HG03280 (cell line): Measurements from ENCODE around the gene CNPY3.
A peak's percentile ranks its signal among the peaks of the same experiment; 100 is the strongest.

Experiments used
- ATAC-seq: cut with Tn5 transposase; IDR thresholded peaks from one replicate; pipeline ENCODE4 v1.9.1; 2021; ENCODE audit warnings: mild to moderate bottlenecking, moderate library complexity; ENCODE audit not compliant: unreplicated experiment

CNPY3 gene

DNA sequence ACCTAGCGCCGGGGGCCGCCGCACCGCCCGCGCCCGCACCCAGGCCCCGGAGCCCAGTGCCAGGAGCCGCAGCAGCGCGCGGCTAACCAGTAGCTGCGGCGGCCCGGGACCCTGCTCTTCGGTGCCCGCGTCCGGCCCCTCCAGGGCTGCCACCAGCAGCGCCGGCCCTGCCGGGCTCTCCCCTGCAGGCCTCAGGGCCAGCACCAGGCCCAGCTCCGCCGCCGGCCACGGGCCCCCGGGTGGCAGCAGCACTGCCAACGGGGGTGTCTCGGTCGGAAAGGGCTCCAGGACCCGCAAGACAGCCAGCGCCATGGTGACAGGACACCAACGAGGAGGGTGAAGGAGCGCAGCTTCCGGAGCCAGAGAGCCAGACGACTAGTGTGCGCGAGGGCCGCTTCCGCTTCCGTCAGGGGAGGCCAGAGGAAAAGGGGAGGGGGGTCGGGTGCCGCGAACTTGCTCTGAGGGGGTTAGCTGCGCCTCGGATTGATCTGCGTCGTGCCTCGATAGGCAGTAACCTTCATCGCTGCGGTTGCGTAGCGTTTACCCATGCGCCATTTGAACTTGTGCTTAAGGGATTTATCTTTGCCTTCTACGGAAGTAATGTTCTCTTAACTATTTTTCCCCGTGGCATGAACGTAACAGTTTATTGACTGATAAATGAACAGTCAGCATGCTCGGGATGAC lies 49.7 kb downstream of the CNPY3 start, which contains the start of gene PEX6:
TSS of gene PEX6 (minus strand) at position 343 of the 684 bp plus-strand sequence. CDS start at position 312, 31 bp downstream.
- peak; percentile 92 for ATAC-seq

- ATAC-seq, result no peak
Measured at GRCh38 chr6:42979523-42980177, 50.4 kb downstream of the CNPY3 start.

GRCh38 chr6:42981836-42982235 lies 52.6 kb downstream of the CNPY3 start:
- no peak for ATAC-seq

DNA sequence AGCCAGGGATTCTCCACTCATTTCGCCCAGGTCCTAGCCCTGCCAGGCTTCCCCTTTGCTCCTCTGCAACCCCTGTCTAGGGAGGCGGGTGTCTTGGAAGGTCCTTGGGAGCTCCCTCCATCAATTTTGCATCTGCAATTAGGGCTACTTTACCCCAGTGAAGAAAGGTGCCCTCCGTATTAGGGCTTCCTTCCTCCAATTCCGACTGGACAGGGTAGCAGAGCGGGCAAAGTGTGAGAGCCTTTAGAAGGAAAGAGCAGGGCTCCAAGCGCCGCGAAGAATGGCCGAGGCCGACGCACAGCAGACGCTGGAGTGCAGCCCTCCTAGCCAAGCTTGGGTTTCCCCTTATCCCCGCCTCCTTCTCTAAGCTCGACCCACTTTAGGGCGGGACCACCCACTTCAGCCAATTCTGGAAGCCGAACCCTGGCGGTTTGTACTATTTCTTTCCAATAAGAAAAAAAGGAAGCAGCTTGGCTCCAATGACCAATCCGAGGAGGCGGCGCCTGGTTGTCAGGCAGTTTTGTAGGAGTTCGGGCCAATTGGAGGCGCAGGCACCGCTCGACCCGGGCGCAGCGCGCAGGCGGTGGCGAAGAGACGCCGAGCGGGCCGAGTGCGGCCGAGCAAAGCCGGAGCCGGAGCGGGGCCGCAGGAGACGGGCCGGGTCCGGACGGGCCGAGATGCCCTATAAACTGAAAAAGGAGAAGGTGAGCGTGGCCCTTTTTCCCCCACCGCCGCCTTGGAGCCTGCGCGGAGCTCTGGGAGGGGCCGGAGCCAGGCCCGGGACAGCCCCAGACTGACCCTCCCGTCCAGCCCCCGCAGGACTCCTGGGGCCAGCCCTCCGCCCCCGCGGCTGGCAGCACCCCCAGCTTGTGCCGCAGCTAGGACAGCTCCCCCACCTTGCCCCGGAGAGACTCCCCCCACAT lies 55.0 kb downstream of the CNPY3 start, which contains the start of gene PPP2R5D:
TSS of gene PPP2R5D (plus strand) at position 570 of the 923 bp plus-strand sequence. CDS start at position 678, 108 bp downstream.
- ATAC-seq, result peak; percentile 95

DNA sequence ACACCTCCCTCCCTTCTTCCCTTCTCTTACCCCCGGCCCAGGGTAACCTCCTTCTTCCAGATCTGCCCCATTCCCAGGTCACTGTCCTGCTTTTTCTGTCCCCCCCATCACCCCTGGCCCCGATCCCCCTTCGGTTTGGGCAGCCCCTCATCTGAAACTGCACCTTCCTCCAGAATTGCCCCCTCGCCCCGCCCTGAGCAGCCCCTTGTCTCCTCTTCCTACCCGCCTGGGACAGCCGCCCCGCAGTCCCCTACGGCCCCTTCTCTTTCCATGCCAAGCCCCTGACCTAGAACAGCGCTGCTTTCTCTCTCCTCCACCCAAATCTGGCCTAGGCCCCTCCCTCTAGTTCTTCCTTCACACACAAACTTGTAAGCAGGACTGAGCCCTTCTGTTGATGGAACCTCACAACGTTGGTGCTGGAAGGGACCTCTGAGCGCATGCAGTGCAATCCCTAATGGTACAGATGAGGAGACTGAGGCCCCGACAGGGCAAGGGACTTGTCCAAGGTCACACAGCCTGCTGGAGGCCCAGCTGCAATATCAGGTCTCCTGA lies 55.7 kb downstream of the CNPY3 start:
- ATAC-seq, result no peak

DNA sequence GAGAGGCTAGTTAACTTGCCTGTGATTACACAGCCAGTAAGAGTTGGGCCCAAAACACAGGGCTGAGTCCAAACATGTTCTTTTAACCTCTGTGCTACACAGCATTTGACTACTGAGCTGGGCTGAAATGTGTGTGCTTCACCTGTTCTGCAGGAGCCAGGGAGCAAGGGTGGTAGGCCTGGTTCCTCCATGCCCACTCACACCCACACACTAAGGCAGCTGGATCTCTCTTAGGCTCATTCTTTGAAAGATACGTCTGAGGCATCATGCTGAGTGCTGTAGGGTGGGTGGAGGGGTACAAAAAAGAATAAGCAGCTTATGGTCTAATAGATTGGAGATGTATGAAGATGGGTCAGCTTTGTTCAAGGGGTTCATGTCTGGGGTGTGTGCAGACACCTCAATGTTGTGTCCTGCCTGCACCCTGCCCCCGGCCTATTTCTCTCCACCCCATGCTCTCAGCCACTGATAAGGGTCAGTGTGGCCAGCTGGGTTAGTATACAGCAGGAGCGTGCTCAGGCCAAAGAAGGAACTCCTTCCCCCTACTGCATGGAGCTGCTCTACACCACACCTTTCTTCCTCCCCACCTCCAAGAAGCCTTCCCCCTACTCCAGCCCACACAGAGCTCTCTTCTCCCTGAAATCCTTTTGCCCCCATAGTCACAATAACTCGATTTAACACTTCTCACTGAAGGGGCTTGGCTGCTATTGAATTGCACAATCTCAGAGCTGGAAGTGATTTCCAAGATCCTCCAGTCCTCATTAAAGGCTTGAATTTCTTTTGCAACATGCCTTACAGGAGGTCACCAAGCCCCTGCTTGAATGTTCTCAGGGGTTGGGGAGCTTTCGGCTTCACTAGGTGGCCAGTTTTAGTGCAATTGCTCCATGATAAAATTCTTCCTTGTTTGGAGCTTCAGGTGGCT lies 58.5 kb downstream of the CNPY3 start:
- ATAC-seq, result no peak

DNA sequence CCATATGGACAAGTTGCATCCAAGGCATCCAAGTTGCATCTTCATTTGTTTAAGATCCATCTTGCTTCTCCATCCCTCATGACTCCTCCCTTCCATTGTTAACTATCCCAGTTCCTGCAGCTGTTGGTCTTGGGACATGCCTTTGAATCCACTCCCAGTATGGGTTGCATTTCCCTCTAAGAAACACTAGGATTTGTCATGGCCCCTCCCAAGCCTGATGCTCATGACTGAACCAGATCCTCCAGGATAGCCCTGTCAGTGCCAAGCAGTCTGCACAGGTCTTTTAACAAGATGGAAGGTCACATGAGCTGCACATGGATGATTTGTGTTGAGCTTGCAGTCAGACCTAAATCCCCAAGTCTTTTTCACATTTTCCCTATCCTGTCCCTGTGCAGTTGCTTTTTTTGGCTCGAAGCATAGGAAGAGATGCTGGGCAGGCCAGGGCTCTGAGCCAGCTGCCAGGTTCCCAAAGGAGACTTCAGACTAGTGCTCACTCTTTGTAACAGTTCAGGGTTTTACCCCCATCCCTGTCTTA lies 59.3 kb downstream of the CNPY3 start:
- ATAC-seq, result no peak
